ENCODE data around the gene KDM2A.

DNA sequence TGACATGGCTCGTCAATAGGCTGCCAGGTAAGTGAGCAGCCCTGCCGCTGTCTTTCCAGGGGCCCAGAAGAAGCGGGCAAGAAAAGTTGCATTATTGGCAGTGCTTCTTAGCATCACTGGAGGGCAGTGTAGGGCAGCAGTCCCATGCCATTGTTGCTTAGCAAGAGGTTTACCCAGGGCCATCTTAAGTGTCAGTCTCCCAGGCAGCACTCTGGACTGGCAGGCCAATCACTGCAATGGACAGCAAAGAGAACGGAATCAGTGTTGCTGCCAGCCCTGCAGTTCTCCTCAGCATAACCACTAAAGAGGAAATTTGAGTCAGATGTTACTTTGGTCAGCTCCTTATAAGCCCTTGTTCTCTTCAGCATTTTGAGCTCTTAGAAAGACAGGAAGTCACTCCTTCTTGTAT lies 133.8 kb downstream of the KDM2A start:
- TF ChIP-seq CTCF (IDR thresholded peaks at IDR 0.05) (peak; percentile 57), EZH2 (IDR thresholded peaks at IDR 0.05; ENCODE audit: borderline replicate concordance, insufficient read depth, low read depth, low read length, poor library complexity, severe bottlenecking) (no peak)

Data from B cell (primary cell).